Endothelial cell (in vitro differentiated cells): ENCODE results near the gene PHF2. TPM values are rescaled to one million over a fixed set of nuclear protein-coding genes. Genes with fewer than 3 reads are reported as not detected.

Source experiments
- DNase-seq: peaks from one replicate; pipeline ENCODE4 v3.0.0; 2021; ENCODE audit warnings: low spot score
- H3K27ac Mint-ChIP-seq: one replicate; pipeline ENCODE4 v1.8.0; 2021; ENCODE audit warnings: mixed read lengths, inconsistent platforms; ENCODE audit not compliant: unreplicated experiment
- H3K27me3 Mint-ChIP-seq: one replicate; pipeline ENCODE4 v1.8.0; 2021; ENCODE audit warnings: mild to moderate bottlenecking, moderate library complexity, mixed read lengths, inconsistent platforms; ENCODE audit not compliant: unreplicated experiment
- H3K36me3 Mint-ChIP-seq: one replicate; pipeline ENCODE4 v1.8.0; 2021; ENCODE audit warnings: mild to moderate bottlenecking, low read depth, mixed read lengths, inconsistent platforms; ENCODE audit not compliant: unreplicated experiment
- H3K4me1 Mint-ChIP-seq: one replicate; pipeline ENCODE4 v1.8.0; 2021; ENCODE audit warnings: mild to moderate bottlenecking, mixed read lengths, inconsistent platforms; ENCODE audit not compliant: unreplicated experiment
- H3K4me3 Mint-ChIP-seq: one replicate; pipeline ENCODE4 v1.8.0; 2021; ENCODE audit warnings: mild to moderate bottlenecking, mixed read lengths, inconsistent platforms; ENCODE audit not compliant: unreplicated experiment
- H3K9me3 Mint-ChIP-seq: one replicate; pipeline ENCODE4 v1.8.0; 2021; ENCODE audit warnings: mixed read lengths, inconsistent platforms; ENCODE audit not compliant: unreplicated experiment
- total RNA-seq: library from RNA; stranded (reverse); fragmentation: NEBNext Ultra II Directional; extraction: Animal tissue kit (Norgen Biotek cat#: 25700); gene quantifications from one replicate; pipeline ENCODE4 v1.2.1, GENCODE V29; 2021; ENCODE audit not compliant: unreplicated experiment
- TF ChIP-seq, protein P1 (sequence below): fragments of 200-600 bp; sonication (generic); IDR thresholded peaks from one replicate; pipeline ENCODE4 v1.5.0; 2021; ENCODE audit warnings: antibody characterized with exemption; ENCODE audit not compliant: unreplicated experiment

The PHF2 gene
- total RNA-seq, 1 donor from 2014 or later = 20.9 TPM

DNA sequence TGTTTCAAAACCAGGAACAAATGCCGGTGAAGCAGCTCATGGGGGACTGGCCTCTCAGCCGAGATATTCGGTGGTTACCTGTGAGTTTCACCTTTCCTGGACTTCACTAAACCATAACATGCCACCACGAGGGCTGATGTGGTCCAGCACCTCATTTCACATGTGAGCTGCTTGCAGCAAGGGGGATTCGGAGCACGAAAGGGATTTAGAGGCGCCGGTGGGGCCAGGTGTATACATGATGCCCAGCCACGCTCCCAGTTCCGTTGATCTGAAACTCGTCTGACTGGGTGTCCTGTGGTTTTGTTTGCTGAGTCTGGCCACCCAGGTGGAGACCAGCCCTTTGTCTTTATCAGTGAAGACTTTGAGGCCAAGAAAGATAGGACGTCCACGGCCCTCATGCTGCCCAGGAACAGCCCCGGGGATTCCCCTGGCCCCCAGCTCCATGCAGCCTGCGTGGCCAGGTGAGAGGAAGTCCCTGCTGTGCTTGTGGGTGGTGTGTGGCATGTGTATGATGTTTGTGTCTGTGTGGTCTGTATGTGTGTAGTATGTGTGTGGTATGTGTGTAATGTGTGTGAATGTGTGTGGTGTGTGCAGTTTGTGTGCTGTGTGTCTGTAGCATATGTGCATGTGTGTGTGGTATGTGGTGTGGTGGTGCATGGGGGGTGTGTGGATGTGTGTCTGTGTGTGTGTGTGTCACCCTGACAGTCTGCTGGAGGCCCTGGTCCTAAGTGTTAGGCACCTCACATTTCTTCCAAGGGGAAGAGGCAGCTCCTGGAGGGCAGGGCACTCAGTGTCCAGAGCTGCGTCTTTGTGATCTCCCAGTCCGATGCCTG lies 23.4 kb downstream of the PHF2 start:
- DNase-seq = no peak
- peaks cover 3% of the 10 kb centered on the region for H3K27me3 Mint-ChIP-seq
- no peak overlapping the region for H3K4me3 Mint-ChIP-seq
- peaks cover 12% of the 10 kb centered on the region for H3K4me1 Mint-ChIP-seq
- no peaks in the 10 kb centered on the region for H3K9me3 Mint-ChIP-seq
- peaks cover 7% of the 10 kb centered on the region for H3K36me3 Mint-ChIP-seq
- TF ChIP-seq, protein P1, sequence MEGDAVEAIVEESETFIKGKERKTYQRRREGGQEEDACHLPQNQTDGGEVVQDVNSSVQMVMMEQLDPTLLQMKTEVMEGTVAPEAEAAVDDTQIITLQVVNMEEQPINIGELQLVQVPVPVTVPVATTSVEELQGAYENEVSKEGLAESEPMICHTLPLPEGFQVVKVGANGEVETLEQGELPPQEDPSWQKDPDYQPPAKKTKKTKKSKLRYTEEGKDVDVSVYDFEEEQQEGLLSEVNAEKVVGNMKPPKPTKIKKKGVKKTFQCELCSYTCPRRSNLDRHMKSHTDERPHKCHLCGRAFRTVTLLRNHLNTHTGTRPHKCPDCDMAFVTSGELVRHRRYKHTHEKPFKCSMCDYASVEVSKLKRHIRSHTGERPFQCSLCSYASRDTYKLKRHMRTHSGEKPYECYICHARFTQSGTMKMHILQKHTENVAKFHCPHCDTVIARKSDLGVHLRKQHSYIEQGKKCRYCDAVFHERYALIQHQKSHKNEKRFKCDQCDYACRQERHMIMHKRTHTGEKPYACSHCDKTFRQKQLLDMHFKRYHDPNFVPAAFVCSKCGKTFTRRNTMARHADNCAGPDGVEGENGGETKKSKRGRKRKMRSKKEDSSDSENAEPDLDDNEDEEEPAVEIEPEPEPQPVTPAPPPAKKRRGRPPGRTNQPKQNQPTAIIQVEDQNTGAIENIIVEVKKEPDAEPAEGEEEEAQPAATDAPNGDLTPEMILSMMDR = no peak
- H3K27ac Mint-ChIP-seq = no peak overlapping the region

DNA sequence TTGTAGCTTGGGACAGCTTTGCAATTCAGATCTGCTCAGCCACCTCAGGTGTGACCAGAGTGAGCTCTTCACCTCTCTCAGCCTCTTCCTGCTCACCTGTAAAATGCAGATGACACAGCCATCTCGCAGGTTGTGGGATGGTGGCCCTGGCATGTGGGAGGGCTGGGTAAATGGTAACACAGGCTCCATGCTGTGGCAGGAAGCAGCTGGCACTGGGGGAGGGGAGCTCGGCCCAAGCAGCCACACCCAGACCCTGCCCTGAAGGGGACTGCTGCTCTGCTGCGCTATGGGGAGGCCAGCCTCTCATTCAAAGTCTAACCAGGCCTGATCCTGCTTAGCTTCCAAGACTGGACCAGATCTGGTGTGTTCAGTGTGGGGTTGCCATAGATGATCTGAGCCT lies 24.1 kb downstream of the PHF2 start:
- DNase-seq = no peak
- no peaks in the 10 kb centered on the region for H3K9me3 Mint-ChIP-seq
- peaks cover 7% of the 10 kb centered on the region for H3K36me3 Mint-ChIP-seq
- H3K4me1 Mint-ChIP-seq = peaks cover 12% of the 10 kb centered on the region
- no peak overlapping the region for H3K4me3 Mint-ChIP-seq
- peaks cover 3% of the 10 kb centered on the region for H3K27me3 Mint-ChIP-seq
- H3K27ac Mint-ChIP-seq = no peak overlapping the region
- TF ChIP-seq, protein P1 = no peak

DNA sequence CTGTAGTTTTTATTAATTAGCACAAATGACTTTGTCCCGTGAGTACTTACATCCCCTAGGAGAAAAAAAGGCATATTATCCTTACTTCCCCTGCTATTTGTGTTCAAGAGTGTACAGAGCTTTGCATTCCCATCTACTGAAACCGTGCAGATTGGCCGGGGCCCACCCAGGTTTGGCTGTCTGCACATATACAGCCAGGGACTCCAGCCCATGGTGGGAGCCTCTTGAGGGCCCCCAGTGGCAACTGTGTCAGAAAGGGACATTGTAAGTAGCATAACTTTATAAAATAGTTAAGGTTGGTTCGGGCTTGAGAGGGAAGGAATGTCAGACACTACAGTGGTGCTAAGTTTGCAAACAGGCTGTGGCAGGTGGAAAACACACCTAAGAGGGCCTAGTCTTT lies 24.7 kb downstream of the PHF2 start:
- Mint-ChIP-seq H3K4me1 (peaks cover 10% of the 10 kb centered on the region), H3K27me3 (peaks cover 3% of the 10 kb centered on the region), H3K36me3 (peaks cover 7% of the 10 kb centered on the region), H3K4me3 (no peak overlapping the region), H3K27ac (no peak overlapping the region), H3K9me3 (no peaks in the 10 kb centered on the region)
- no peak for DNase-seq
- TF ChIP-seq, protein P1 = no peak

DNA sequence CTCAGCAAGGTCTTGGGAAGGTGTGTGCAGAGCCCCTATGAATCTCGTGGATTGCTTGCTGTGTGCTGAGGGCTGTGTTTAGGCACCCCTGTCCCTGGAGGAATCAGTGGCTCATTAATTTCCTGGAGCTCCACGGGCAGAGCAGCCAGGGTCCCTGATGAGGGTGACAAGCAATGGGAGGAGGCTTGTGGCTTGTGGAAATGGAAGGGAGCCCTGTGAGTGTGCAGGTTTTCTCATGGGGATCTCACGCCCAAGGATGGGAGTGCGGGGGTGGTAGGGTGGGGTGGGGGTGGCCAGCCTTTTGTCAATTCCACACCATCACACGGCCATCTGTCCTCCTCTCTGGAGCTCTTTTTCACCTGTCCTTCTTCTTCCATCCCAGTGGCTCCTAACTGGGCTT lies 25.3 kb downstream of the PHF2 start:
- peaks cover 8% of the 10 kb centered on the region for H3K4me1 Mint-ChIP-seq
- peaks cover 12% of the 10 kb centered on the region for H3K36me3 Mint-ChIP-seq
- no peak for DNase-seq
- H3K9me3 Mint-ChIP-seq = no peaks in the 10 kb centered on the region
- no peak overlapping the region for H3K4me3 Mint-ChIP-seq
- TF ChIP-seq, protein P1 = no peak
- H3K27me3 Mint-ChIP-seq = peaks cover 3% of the 10 kb centered on the region
- H3K27ac Mint-ChIP-seq = no peak overlapping the region

DNA sequence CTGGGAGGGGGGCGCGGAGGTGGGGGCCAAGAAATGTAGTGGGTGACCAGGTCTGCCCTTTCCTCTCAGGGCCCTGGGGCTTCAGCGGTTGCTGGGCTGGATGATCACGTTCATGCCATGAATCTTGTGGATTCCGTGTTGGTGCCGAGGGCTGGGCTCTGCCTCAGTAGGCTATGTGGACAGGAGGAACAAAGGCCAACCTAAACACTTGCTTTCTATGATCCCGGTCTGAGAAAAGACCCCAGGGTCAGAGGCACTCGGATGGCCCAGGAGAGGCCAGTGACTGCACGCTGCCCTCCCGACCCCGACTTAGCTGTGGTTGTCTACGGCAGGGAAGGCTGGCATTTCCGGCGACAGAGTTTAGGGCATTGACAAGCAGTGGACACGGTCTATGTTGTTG lies 26.6 kb downstream of the PHF2 start:
- Mint-ChIP-seq H3K27ac (no peak overlapping the region), H3K36me3 (peaks cover 12% of the 10 kb centered on the region), H3K27me3 (peaks cover 3% of the 10 kb centered on the region), H3K4me1 (peaks cover 8% of the 10 kb centered on the region), H3K9me3 (no peaks in the 10 kb centered on the region), H3K4me3 (no peak overlapping the region)
- TF ChIP-seq, protein P1 = no peak
- no peak for DNase-seq
